IMR-90 (cell line): ENCODE data around the gene NANOS3. TPM values are rescaled to one million over a fixed set of nuclear protein-coding genes. Genes with fewer than 3 reads are reported as not detected.

Source experiments
- ATAC-seq: fragments of 200-7000 bp; cut with Tn5 transposase; 2 replicates; pipeline ENCODE4 v1.9.1; 2020; ENCODE audit warnings: low read depth, mild to moderate bottlenecking, moderate library complexity
- BruUV-seq: library from RNA; stranded (reverse); fragments of 400-500 nt; replicated peaks from 2 replicates; lab custom pipeline; 2021; lab: Mats Ljungman, UMichigan
- CTCF ChIA-PET: fragments of 300-600 bp; formaldehyde crosslinking; extraction: SDS; loops from one replicate; lab custom pipeline; 2021; ENCODE audit warnings: antibody characterized with exemption; lab: Yijun Ruan, JAX
- POLR2A ChIA-PET: fragments of 300-600 bp; sonication (Branson Sonifier 250); formaldehyde crosslinking; loops from one replicate; lab custom pipeline; 2022; ENCODE audit warnings: antibody characterized with exemption; ENCODE audit not compliant: unreplicated experiment; lab: Charles Lee
- DNase-seq: peaks from one replicate; pipeline ENCODE4 v3.0.0; 2013
- H2AFZ ChIP-seq: replicated peaks from 2 replicates; pipeline ENCODE3; 2013; ENCODE audit warnings: low read length, mild to moderate bottlenecking; ENCODE audit not compliant: poor library complexity
- H2AK5ac ChIP-seq: 2 replicates; pipeline ENCODE4 v1.6.1; 2013; ENCODE audit warnings: low read depth, low read length, inconsistent platforms
- H2AK9ac ChIP-seq: replicated peaks from 2 replicates; pipeline ENCODE3; 2013; ENCODE audit warnings: mild to moderate bottlenecking, low read depth, low read length, moderate library complexity; ENCODE audit not compliant: poor library complexity
- H2BK120ac ChIP-seq: 2 replicates; pipeline ENCODE4 v1.6.1; 2013; ENCODE audit warnings: low read depth, low read length, inconsistent platforms
- H2BK15ac ChIP-seq: 3 replicates; pipeline ENCODE4 v1.6.1; 2013; ENCODE audit warnings: low read depth, low read length, inconsistent platforms
- H2BK20ac ChIP-seq: 2 replicates; pipeline ENCODE4 v1.6.1; 2013; ENCODE audit warnings: low read depth, mild to moderate bottlenecking, inconsistent platforms, low read length, moderate library complexity
- H2BK5ac ChIP-seq: 2 replicates; pipeline ENCODE4 v1.6.1; 2013; ENCODE audit warnings: mild to moderate bottlenecking, low read depth, low read length, inconsistent platforms; ENCODE audit not compliant: poor library complexity, severe bottlenecking
- H3K14ac ChIP-seq: replicated peaks from 2 replicates; pipeline ENCODE4 v1.6.1; 2013; ENCODE audit warnings: low read depth, low read length, inconsistent platforms
- H3K18ac ChIP-seq: 2 replicates; pipeline ENCODE4 v1.6.1; 2013; ENCODE audit warnings: low read depth, low read length, control low read depth
- H3K23ac ChIP-seq: 2 replicates; pipeline ENCODE4 v1.6.1; 2013; ENCODE audit warnings: low read depth, low read length, inconsistent platforms
- H3K27ac ChIP-seq: 2 replicates; pipeline ENCODE4 v1.5.1; 2013; ENCODE audit warnings: mild to moderate bottlenecking, control low read depth, low read length; ENCODE audit not compliant: insufficient read depth
- H3K27me3 ChIP-seq: 2 replicates; pipeline ENCODE4 v1.6.1; 2013; ENCODE audit warnings: low read length; ENCODE audit not compliant: control insufficient read depth, insufficient read depth
- H3K36me3 ChIP-seq: 2 replicates; pipeline ENCODE4 v1.6.1; 2013; ENCODE audit warnings: low read length, mixed read lengths; ENCODE audit not compliant: control insufficient read depth, insufficient read depth
- H3K4ac ChIP-seq: 2 replicates; pipeline ENCODE4 v1.6.1; 2013; ENCODE audit warnings: low read depth, low read length, inconsistent platforms
- H3K4me1 ChIP-seq: 2 replicates; pipeline ENCODE4 v1.6.1; 2013; ENCODE audit warnings: low read length, mixed read lengths; ENCODE audit not compliant: control insufficient read depth, insufficient read depth
- H3K4me2 ChIP-seq: 2 replicates; pipeline ENCODE4 v1.6.1; 2013; ENCODE audit warnings: low read depth, mild to moderate bottlenecking, control low read depth, low read length, moderate library complexity
- H3K4me3 ChIP-seq: 2 replicates; pipeline ENCODE4 v1.5.1; 2013; ENCODE audit warnings: low read depth, mild to moderate bottlenecking, control low read depth, low read length, moderate library complexity; ENCODE audit not compliant: insufficient read depth
- H3K56ac ChIP-seq: 2 replicates; pipeline ENCODE4 v1.6.1; 2013; ENCODE audit warnings: low read length, inconsistent platforms; ENCODE audit not compliant: insufficient read depth; ENCODE audit errors: extremely low read depth
- H3K79me1 ChIP-seq, 2 experiments: 2 replicates each; pipeline ENCODE4 v1.6.1; 2013; ENCODE audit warnings: low read length in 2 of 2, inconsistent platforms in 1 of 2, low read depth in 1 of 2
- H3K9ac ChIP-seq: 2 replicates; pipeline ENCODE4 v1.6.1; 2013; ENCODE audit warnings: low read depth, low read length, control low read depth
- H3K9me1 ChIP-seq: 2 replicates; pipeline ENCODE4 v1.6.1; 2013; ENCODE audit warnings: low read length, inconsistent platforms; ENCODE audit not compliant: insufficient read depth
- H3K9me3 ChIP-seq: 2 replicates; pipeline ENCODE4 v1.6.1; 2013; ENCODE audit warnings: low read length; ENCODE audit not compliant: control insufficient read depth, insufficient read depth
- H4K20me1 ChIP-seq: 2 replicates; pipeline ENCODE4 v1.6.1; 2013; ENCODE audit warnings: low read length, inconsistent platforms; ENCODE audit not compliant: insufficient read depth
- H4K5ac ChIP-seq: 2 replicates; pipeline ENCODE4 v1.6.1; 2013; ENCODE audit warnings: mild to moderate bottlenecking, low read depth, low read length, control low read depth
- H4K8ac ChIP-seq, 2 experiments: 2 replicates each; pipeline ENCODE4 v1.6.1; 2013; ENCODE audit warnings: low read depth in 2 of 2, low read length in 2 of 2, control low read depth in 1 of 2, inconsistent platforms in 1 of 2
- H4K91ac ChIP-seq: 2 replicates; pipeline ENCODE4 v1.6.1; 2013; ENCODE audit warnings: low read depth, low read length, inconsistent platforms; ENCODE audit not compliant: insufficient read depth
- CTCF ChIP-seq: conservative IDR thresholded peaks from 2 replicates; pipeline ENCODE4 v1.5.1; 2012; ENCODE audit warnings: mild to moderate bottlenecking, low read depth, low read length, improper control_type of control experiment
- MXI1 ChIP-seq: IDR thresholded peaks from 2 replicates; pipeline ENCODE4 v1.6.1; 2012; ENCODE audit warnings: low read depth, mild to moderate bottlenecking, low read length, moderate library complexity, borderline replicate concordance
- WGBS, 2 experiments: methylation state at CpG; one replicate each; pipeline versions ENCODE4 v1.1.5 to v1.1.7; 2013; ENCODE audit warnings: missing lambda C conversion rate in 2 of 2; ENCODE audit not compliant: insufficient read length in 1 of 2; ENCODE audit errors: extremely low coverage in 2 of 2; 5-methylcytosine and 5-hydroxymethylcytosine counted together
- dilution Hi-C: fragments of 300-500 bp; cut with HindIII; formaldehyde crosslinking; loops from one replicate; pipeline ENCODE4 v1.14.3; 2018; ENCODE audit warnings: low sequenced_read_pairs; ENCODE audit not compliant: unreplicated experiment
- in situ Hi-C: fragments of 300-500 bp; cut with MboI; formaldehyde crosslinking; loops from 3 replicates; pipeline ENCODE4 v1.14.3; 2019; ENCODE audit warnings: low sequenced_read_pairs, inconsistent platforms, mixed read lengths
- intact Hi-C: fragments of 100-400 bp; cut with micrococcal nuclease; formaldehyde crosslinking; loops from 2 replicates; pipeline ENCODE4 v1.10.0; 2022
- polyA plus RNA-seq, 3 experiments: library from polyadenylated mRNA; depleted of rRNA; stranded (reverse); fragments of >200 nt; gene quantifications; 2 replicates each; pipeline ENCODE4 v1.2.3, GENCODE V29; 2012; ENCODE audit warnings: low replicate concordance in 1 of 3
- total RNA-seq: library from RNA; depleted of rRNA; stranded (reverse); fragments of >200 nt; gene quantifications from 2 replicates; pipeline ENCODE4 v1.2.3, GENCODE V29; 2012

NANOS3 gene
- total and polyA plus RNA-seq, 2 of the 4 experiments (the other 2 are of a cell fraction), result 0.63 TPM; not detected in 1

GRCh38 chr19:13869281-13869680, 7.7 kb upstream of the NANOS3 start:
- TF ChIP-seq CTCF (no peak), MXI1 (no peak)
- no peak overlapping the region for H2BK20ac ChIP-seq
- dilution Hi-C loops, result no loop called here
- no peaks in the 10 kb centered on the region for H4K20me1 ChIP-seq
- no peak overlapping the region for H2BK120ac ChIP-seq
- DNase-seq (no peak), ATAC-seq (no peak)
- peaks cover 11 to 24% of the 10 kb centered on the region in 2 experiments; a peak in 3 of 4 replicates for H3K79me1 ChIP-seq
- POLR2A ChIA-PET, result no interaction called here
- H3K9me1 ChIP-seq, result peaks cover 11% of the 10 kb centered on the region
- H3K4me1 ChIP-seq, result peaks cover 6% of the 10 kb centered on the region
- no peak overlapping the region for H2BK15ac ChIP-seq
- H2AK9ac ChIP-seq, result no peak overlapping the region
- no peak overlapping the region for H2AFZ ChIP-seq
- no peak overlapping the region for H3K27ac ChIP-seq
- H2AK5ac ChIP-seq, result no peak overlapping the region
- CTCF ChIA-PET, result no interaction called here
- no peak overlapping the region for H4K91ac ChIP-seq
- in situ Hi-C loops, result loop anchor here (10.0 to 25.0 kb wide), 2 partner anchors 274 to 582 kb away; no protein-coding TSS in a partner anchor
- no peaks in the 10 kb centered on the region for H3K36me3 ChIP-seq
- no peak overlapping the region for H2BK5ac ChIP-seq
- no peak overlapping the region for H4K5ac ChIP-seq
- no peak overlapping the region for H3K23ac ChIP-seq
- H3K9ac ChIP-seq, result no peak overlapping the region
- no peak overlapping the region for H3K56ac ChIP-seq
- no peaks in the 10 kb centered on the region for H3K9me3 ChIP-seq
- no peak overlapping the region for H3K18ac ChIP-seq
- no TSS peak for BruUV-seq
- H3K4me3 ChIP-seq, result no peak overlapping the region
- H3K4ac ChIP-seq, result no peak overlapping the region
- no peak overlapping the region for H3K14ac ChIP-seq
- intact Hi-C loops, result no loop called here
- no peak overlapping the region for H3K4me2 ChIP-seq
- no peak overlapping the region for H4K8ac ChIP-seq
- no peaks in the 10 kb centered on the region for H3K27me3 ChIP-seq
- WGBS, 2 experiments, result 60% methylated on average over 1 of the region's 13 CpGs; no CpG with 5 or more reads in 1 of the 2 experiments
